SK-N-SH (cell line): ENCODE data around the gene MYO15A.

ENCODE experiments used
- GABPA ChIP-seq: IDR thresholded peaks from 2 replicates; pipeline ENCODE4 v1.4.0; 2012; ENCODE audit warnings: low read depth, mild to moderate bottlenecking
- SMC3 ChIP-seq: IDR thresholded peaks from 2 replicates; pipeline ENCODE4 v1.6.1; 2012; ENCODE audit warnings: low read depth, low read length, improper control_type of control experiment
- TAF1 ChIP-seq: IDR thresholded peaks from 2 replicates; pipeline ENCODE4 v1.6.1; 2012; ENCODE audit warnings: low read depth, mild to moderate bottlenecking, low read length, moderate library complexity, borderline replicate concordance
- TF ChIP-seq, protein P1 (sequence below): fragments of 200-600 bp; sonication (generic); IDR thresholded peaks from 2 replicates; pipeline ENCODE4 v1.6.1; 2017; ENCODE audit warnings: antibody characterized with exemption, mild to moderate bottlenecking, moderate library complexity
- TF ChIP-seq, protein P2 (sequence below): IDR thresholded peaks from 2 replicates; pipeline ENCODE4 v1.6.1; 2012; ENCODE audit warnings: mild to moderate bottlenecking, low read depth, low read length, moderate library complexity

DNA sequence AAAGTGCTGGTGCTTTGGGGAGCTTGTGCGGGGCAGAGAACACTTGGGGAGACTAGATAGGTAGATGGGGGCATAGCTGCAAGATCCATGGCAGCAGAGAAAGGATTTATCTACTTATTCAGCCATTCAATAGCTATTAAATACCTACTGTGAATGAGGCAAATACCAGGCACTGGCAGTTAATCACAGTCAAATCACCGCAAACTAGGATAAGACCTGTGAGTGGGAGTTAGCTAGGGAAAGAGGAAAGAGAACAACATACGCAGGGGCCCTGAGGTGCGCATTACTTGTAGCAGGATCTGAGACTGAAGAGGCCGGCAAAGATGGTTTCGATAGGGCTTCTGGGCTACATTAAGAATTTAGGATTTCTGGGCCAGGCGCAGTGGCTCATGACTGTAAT lies 71.2 kb downstream of the MYO15A start:
- TF ChIP-seq TAF1 (no peak), GABPA (no peak), SMC3 (no peak)
- TF ChIP-seq, protein P1, sequence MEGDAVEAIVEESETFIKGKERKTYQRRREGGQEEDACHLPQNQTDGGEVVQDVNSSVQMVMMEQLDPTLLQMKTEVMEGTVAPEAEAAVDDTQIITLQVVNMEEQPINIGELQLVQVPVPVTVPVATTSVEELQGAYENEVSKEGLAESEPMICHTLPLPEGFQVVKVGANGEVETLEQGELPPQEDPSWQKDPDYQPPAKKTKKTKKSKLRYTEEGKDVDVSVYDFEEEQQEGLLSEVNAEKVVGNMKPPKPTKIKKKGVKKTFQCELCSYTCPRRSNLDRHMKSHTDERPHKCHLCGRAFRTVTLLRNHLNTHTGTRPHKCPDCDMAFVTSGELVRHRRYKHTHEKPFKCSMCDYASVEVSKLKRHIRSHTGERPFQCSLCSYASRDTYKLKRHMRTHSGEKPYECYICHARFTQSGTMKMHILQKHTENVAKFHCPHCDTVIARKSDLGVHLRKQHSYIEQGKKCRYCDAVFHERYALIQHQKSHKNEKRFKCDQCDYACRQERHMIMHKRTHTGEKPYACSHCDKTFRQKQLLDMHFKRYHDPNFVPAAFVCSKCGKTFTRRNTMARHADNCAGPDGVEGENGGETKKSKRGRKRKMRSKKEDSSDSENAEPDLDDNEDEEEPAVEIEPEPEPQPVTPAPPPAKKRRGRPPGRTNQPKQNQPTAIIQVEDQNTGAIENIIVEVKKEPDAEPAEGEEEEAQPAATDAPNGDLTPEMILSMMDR = no peak
- TF ChIP-seq, protein P2, sequence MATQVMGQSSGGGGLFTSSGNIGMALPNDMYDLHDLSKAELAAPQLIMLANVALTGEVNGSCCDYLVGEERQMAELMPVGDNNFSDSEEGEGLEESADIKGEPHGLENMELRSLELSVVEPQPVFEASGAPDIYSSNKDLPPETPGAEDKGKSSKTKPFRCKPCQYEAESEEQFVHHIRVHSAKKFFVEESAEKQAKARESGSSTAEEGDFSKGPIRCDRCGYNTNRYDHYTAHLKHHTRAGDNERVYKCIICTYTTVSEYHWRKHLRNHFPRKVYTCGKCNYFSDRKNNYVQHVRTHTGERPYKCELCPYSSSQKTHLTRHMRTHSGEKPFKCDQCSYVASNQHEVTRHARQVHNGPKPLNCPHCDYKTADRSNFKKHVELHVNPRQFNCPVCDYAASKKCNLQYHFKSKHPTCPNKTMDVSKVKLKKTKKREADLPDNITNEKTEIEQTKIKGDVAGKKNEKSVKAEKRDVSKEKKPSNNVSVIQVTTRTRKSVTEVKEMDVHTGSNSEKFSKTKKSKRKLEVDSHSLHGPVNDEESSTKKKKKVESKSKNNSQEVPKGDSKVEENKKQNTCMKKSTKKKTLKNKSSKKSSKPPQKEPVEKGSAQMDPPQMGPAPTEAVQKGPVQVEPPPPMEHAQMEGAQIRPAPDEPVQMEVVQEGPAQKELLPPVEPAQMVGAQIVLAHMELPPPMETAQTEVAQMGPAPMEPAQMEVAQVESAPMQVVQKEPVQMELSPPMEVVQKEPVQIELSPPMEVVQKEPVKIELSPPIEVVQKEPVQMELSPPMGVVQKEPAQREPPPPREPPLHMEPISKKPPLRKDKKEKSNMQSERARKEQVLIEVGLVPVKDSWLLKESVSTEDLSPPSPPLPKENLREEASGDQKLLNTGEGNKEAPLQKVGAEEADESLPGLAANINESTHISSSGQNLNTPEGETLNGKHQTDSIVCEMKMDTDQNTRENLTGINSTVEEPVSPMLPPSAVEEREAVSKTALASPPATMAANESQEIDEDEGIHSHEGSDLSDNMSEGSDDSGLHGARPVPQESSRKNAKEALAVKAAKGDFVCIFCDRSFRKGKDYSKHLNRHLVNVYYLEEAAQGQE = no peak
